Subcutaneous abdominal adipose tissue (tissue), 5 donors: Measurements from ENCODE around the gene STXBP3.

Experiments used
- H3K27ac ChIP-seq: one replicate; pipeline ENCODE4 v1.7.0; 2013; ENCODE audit warnings: low read depth, mild to moderate bottlenecking, inconsistent platforms, low read length, moderate library complexity
- H3K27me3 ChIP-seq, 5 donors: one replicate each; pipeline ENCODE4 v1.7.0; 2013; ENCODE audit warnings: low read length in 5 of 5, inconsistent platforms in 1 of 5; ENCODE audit not compliant: control insufficient read depth in 5 of 5, insufficient read depth in 4 of 5
- H3K36me3 ChIP-seq, 5 donors: one replicate each; pipeline ENCODE4 v1.7.0; 2013; ENCODE audit warnings: low read length in 5 of 5; ENCODE audit not compliant: control insufficient read depth in 5 of 5, insufficient read depth in 5 of 5
- H3K4me1 ChIP-seq, 5 donors: one replicate each; pipeline ENCODE4 v1.7.0; 2013; ENCODE audit warnings: low read length in 5 of 5, mild to moderate bottlenecking in 3 of 5, moderate library complexity in 1 of 5; ENCODE audit not compliant: control insufficient read depth in 5 of 5, insufficient read depth in 5 of 5
- H3K4me3 ChIP-seq, 5 donors: one replicate each; pipeline ENCODE4 v1.7.0; 2013; ENCODE audit warnings: low read length in 5 of 5, low read depth in 1 of 5
- H3K9ac ChIP-seq, 5 donors: one replicate each; pipeline ENCODE4 v1.7.0; 2013; ENCODE audit warnings: low read length in 5 of 5, mild to moderate bottlenecking in 4 of 5, moderate library complexity in 3 of 5
- H3K9me3 ChIP-seq, 5 donors: one replicate each; pipeline ENCODE4 v1.7.0; 2013; ENCODE audit warnings: low read length in 5 of 5; ENCODE audit not compliant: control insufficient read depth in 5 of 5
- donor health status: healthy.
- donor health status: healthy.
- donor health status: healthy.
- donor health status: healthy.
- donor health status: healthy.

STXBP3 gene

DNA sequence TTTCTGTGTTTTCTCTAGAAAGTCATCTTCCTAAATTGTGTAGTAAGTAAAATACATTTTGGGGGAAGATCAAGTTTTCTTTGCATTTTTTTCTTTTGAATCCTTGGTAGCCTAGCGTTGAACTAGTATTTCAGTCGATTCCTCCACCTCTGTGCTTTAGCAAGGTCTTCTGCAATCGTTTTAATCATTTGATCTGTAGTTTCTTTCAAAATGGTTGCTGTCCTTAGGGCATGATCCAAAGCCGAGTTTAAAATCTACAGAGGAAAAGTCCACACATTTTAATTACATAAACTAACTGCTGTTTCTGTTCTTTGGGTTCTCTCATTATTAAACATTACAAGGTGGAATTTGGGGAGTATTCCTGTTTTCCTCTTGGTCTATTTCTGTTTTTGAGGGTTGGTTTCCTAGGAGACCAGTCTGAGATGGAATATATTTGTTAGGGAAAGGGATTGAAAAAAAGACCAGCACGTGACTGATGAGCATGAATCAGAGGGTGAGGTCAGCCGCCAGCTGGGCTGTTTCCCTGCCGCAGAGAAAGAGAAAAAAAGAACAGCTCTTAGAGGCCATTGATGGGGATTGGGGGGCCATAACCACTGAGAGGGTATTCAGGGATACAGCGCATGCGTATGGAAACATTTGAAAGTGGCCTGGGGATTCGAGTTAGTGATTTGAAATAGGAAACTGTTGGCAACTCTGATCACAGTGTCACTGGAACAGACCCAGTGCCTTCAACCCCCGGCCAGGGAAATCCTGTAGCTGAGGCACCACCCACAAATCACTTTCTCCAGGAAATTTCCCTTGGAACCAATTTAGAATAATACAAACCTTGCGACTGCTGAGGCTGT, 69.8 kb downstream of the STXBP3 start:
- Histone ChIP-seq H3K27me3 (peaks cover 0 to 6% (median 0%) of the 10 kb centered on the region in 5 donors), H3K9ac (peak overlapping the region in 2 of 5 donors; percentile 35 to 50), H3K4me3 (peak overlapping the region in 4 of 5 donors; percentile 49 to 69 (median 56)), H3K27ac (peak overlapping the region; percentile 45), H3K4me1 (peaks cover 0 to 39% (median 28%) of the 10 kb centered on the region in 5 donors), H3K9me3 (no peaks in the 10 kb centered on the region), H3K36me3 (peaks cover 0 to 5% (median 3%) of the 10 kb centered on the region in 5 donors)

DNA sequence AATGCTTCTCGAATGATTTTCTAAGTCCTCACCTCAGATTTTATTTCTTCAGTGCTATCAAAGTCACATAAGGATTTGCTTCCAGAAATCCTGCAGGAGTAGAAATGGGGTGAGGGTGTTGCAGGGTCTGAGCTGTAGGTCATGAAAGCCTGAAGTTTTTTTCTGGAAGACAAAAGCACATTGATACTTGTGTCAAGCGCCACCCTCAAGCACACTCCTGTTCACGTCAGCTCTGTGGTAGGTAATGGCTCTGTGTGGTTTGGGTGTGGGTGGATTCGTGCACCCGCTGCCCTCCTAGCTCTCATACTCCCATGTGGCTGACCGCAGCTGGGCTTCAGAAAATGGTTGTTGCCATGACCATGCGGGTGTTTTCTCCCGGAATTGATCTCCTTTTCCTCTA, 70.5 kb downstream of the STXBP3 start:
- peaks cover 0 to 6% (median 0%) of the 10 kb centered on the region in 5 donors for H3K27me3 ChIP-seq
- H3K36me3 ChIP-seq = no peaks in the 10 kb centered on the region
- H3K9me3 ChIP-seq = no peaks in the 10 kb centered on the region
- peaks cover 0 to 39% (median 28%) of the 10 kb centered on the region in 5 donors for H3K4me1 ChIP-seq
- peak overlapping the region in 4 of 5 donors; percentile 49 to 69 (median 56) for H3K4me3 ChIP-seq
- peak overlapping the region; percentile 45 for H3K27ac ChIP-seq
- peak overlapping the region in 1 of 5 donors; percentile 35 for H3K9ac ChIP-seq

DNA sequence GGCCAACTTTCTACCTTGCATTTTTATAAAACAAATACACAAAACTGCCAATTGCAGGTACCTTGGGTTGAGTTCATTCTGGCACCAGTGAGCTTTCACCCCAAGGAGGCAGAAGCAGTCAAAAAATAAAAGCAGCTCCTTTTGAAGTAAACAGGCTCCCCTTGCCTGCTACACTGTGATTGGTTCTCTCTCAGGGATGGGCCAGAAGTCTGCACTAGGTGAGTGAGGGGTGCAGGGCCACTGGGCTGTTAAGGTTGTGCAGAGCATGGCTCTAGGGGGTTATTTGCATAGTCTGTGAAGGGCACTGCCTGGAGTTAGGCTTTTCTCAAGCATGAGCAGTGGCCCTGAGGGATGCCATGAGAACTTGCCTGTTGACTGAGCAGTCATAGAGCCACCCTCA, 71.3 kb downstream of the STXBP3 start:
- Histone ChIP-seq H3K9ac (no peak overlapping the region), H3K4me1 (peaks cover 0 to 39% (median 28%) of the 10 kb centered on the region in 5 donors), H3K27ac (no peak overlapping the region), H3K27me3 (peaks cover 0 to 6% (median 0%) of the 10 kb centered on the region in 5 donors), H3K36me3 (no peaks in the 10 kb centered on the region), H3K4me3 (no peak overlapping the region), H3K9me3 (no peaks in the 10 kb centered on the region)

DNA sequence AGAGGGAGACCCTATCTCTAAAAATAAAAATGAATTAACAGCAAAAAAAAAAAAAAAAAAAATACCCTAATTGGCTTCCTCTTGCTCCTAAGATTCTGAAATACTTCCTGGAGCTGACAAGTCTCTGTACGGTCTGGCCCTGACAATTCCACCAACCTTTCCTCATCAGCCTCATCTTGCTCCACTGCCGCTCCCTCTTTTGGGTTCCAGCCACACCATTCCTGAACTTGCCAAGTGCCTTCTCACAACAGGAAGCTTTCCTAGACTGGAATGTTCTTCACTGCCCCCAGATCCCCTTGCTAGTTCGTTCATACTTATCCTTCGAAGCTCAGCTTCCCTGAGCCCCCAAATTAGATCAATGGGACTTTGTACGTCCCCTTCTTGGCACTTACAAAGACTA, 73.4 kb downstream of the STXBP3 start:
- Histone ChIP-seq H3K36me3 (no peaks in the 10 kb centered on the region), H3K27me3 (peaks cover 0 to 9% (median 0%) of the 10 kb centered on the region in 5 donors), H3K9me3 (no peaks in the 10 kb centered on the region), H3K4me3 (no peak overlapping the region), H3K9ac (no peak overlapping the region), H3K27ac (no peak overlapping the region), H3K4me1 (peaks cover 0 to 23% (median 21%) of the 10 kb centered on the region in 5 donors)

DNA sequence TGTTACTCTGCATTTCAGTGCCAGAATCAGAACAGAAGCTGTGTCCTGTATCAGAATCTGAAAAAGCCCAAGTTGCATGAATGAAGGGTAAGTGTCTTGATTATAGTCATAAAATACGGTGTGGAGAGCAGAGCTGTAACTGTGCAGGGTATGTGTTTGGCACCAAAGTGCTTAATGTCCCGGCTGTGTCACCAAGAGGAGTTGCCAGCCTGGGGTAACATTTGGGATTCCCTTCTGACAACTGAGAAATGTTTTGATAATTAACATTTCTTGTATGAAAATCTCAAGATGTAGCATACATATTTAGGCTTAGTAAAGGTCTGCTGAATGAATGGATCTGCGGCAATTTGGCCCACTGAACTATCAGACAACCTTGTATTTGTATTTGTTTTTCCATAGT, 77.2 kb downstream of the STXBP3 start:
- no peaks in the 10 kb centered on the region for H3K36me3 ChIP-seq
- H3K4me3 ChIP-seq = no peak overlapping the region
- H3K4me1 ChIP-seq = peaks cover 0 to 9% (median 6%) of the 10 kb centered on the region in 5 donors
- H3K9me3 ChIP-seq = no peaks in the 10 kb centered on the region
- no peak overlapping the region for H3K27ac ChIP-seq
- H3K9ac ChIP-seq = no peak overlapping the region
- peaks cover 0 to 3% (median 0%) of the 10 kb centered on the region in 5 donors for H3K27me3 ChIP-seq

DNA sequence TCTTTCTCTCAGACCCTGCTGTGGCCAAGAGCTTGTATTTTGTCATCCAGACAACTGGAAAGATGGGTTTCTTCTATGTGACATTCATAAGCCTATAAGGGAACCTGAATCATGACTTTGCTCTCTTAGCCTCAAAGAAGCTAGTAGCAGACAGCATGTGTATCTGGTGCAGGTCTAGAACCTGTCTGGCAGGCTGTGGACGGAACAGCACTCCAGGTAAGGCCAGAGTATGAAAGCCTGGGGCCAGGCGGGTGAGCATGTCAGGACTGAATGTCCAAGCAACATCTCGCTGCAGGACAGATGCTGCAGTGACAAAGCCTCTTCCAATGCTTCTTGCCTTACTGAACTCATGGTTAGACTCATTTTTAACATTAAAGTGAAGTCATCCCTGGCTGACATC, 77.6 kb downstream of the STXBP3 start:
- Histone ChIP-seq H3K4me3 (no peak overlapping the region), H3K9ac (no peak overlapping the region), H3K36me3 (no peaks in the 10 kb centered on the region)

DNA sequence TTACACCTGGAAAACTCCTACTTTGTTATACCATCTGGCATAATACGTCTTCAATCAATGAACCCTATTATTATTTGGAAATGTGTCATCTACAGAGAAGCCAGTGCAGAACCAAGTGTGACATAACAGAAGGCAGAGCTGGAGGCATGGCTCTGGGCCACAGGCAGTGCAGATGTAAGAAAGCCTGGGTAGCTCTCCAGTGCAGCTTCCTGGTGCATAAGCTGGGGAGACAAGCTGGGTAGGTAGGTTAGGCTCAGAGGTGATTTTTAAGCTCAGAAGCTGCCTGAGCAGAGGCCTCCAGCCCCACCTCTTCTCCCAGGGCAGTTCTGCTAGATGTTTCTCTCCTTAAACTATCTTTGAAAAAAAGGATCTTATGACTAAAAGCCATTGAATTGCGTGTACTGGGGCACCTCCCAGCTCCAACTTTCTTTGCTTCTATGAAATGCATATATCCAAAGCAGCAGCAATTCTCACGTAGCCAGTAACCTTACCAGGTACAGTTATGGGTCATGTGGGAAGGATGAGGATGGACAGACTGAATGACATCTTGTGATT, 79.7 kb downstream of the STXBP3 start:
- no peak overlapping the region for H3K9ac ChIP-seq
- peaks cover 0 to 3% (median 0%) of the 10 kb centered on the region in 5 donors for H3K27me3 ChIP-seq
- H3K27ac ChIP-seq = no peak overlapping the region
- no peaks in the 10 kb centered on the region for H3K36me3 ChIP-seq
- no peak overlapping the region for H3K4me3 ChIP-seq
- peaks cover 5 to 23% (median 22%) of the 10 kb centered on the region in 5 donors for H3K4me1 ChIP-seq
- H3K9me3 ChIP-seq = no peaks in the 10 kb centered on the region

More for the DNA sequence above, 77.6 kb downstream of the STXBP3 start:
- no peaks in the 10 kb centered on the region for H3K9me3 ChIP-seq
- H3K4me1 ChIP-seq = peaks cover 0 to 10% (median 6%) of the 10 kb centered on the region in 5 donors
- peaks cover 0 to 3% (median 0%) of the 10 kb centered on the region in 5 donors for H3K27me3 ChIP-seq
- no peak overlapping the region for H3K27ac ChIP-seq

DNA sequence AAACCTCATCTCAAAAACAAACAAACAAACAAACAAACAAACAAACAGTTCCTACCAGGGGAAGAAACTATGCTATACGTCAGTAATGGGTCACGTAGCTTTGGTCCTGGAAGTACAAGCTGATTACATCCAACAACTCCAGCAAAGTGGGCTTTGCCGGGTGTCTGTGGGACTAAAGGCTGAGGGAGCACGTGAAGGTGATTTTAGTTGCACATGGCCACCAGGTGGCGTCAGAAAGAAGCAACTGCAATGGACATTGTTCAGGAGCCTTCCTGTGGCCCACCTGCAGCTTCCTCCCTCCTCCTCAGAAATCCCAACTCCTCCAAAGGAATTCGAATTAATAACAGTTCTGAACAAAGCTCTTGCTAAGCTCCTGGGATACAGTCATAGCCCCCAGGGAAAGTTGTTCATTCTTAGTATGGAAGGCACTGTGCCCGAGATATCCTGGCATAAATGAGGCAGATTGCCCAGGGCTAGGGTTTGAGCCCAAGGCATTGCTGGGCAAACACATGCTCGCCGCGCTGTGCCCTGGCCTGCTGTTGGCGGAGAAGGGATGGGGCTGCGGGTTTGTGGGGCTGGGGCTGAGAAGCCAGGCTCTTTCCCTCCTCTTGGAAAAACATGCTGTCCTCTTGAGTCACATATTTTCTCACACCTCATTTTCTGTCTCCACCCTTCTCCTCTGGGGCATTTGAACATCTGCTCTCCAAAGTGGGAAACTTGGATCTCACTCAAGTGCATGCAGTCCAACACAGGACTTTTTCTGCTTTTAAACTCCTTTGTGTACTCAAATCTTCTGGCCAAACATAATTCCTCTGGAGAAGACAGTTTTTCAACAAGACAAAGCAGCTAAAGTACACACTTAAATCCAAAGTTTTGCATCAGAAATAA, 81.8 kb downstream of the STXBP3 start:
- peaks cover 5 to 34% (median 27%) of the 10 kb centered on the region in 5 donors for H3K4me1 ChIP-seq
- no peaks in the 10 kb centered on the region for H3K9me3 ChIP-seq
- peak overlapping the region; percentile 23 for H3K27ac ChIP-seq
- no peaks in the 10 kb centered on the region for H3K36me3 ChIP-seq
- peak overlapping the region in 1 of 5 donors; percentile 52 for H3K9ac ChIP-seq
- no peaks in the 10 kb centered on the region for H3K27me3 ChIP-seq
- no peak overlapping the region for H3K4me3 ChIP-seq

DNA sequence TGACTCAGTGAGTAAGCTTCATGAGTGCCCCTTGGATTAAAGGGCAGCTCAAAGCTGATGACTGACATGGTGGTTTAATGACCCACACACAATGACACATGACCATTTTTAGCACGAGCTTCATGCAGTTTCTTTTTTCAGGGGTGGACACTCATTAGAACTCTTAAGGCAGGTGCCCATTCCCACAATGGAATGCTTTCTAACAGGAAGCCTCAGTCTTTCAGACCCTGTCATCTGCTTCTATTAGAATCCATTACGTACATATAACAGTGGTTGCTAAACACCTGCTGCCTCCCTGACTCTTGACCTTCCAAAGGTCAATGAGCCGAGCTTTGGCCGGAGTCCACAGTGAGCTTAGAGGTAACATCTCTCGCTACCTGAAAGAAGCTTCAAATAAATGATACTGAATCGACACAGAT, 83.0 kb downstream of the STXBP3 start:
- no peaks in the 10 kb centered on the region for H3K9me3 ChIP-seq
- no peaks in the 10 kb centered on the region for H3K36me3 ChIP-seq
- H3K9ac ChIP-seq = no peak overlapping the region
- peaks cover 5 to 34% (median 27%) of the 10 kb centered on the region in 5 donors for H3K4me1 ChIP-seq
- H3K27ac ChIP-seq = no peak overlapping the region
- H3K27me3 ChIP-seq = no peaks in the 10 kb centered on the region
- no peak overlapping the region for H3K4me3 ChIP-seq
